NB4 (cell line): ENCODE measurements around the gene MTERF1.
"Not testable (repeated sequence)": the region's sequence is repeated elsewhere in the genome, so short reads cannot be mapped to it uniquely, and the experiment has no call there.

Experiments
- DNase-seq: peaks from one replicate; pipeline ENCODE4 v3.0.0; 2010; ENCODE audit warnings: low read depth
- H3K4me3 ChIP-seq: one replicate; pipeline ENCODE4 v1.5.1; 2011; ENCODE audit warnings: mild to moderate bottlenecking, low read depth, low read length, moderate library complexity
- CTCF ChIP-seq: IDR thresholded peaks from one replicate; pipeline ENCODE4 v1.5.1; 2012; ENCODE audit warnings: low read depth, low read length
- MAX ChIP-seq: IDR thresholded peaks from 2 replicates; pipeline ENCODE4 v1.6.1; 2011; ENCODE audit warnings: low read depth, low read length
- MYC ChIP-seq: IDR thresholded peaks from 2 replicates; pipeline ENCODE4 v1.6.1; 2011; ENCODE audit warnings: low read depth, low read length
- POLR2A ChIP-seq: IDR thresholded peaks from 2 replicates; pipeline ENCODE4 v1.6.1; 2011; ENCODE audit warnings: mild to moderate bottlenecking; ENCODE audit not compliant: insufficient read length; ENCODE audit errors: extremely low read depth

MTERF1 gene

GRCh38 chr7:91872069-91872468 lies 8.4 kb downstream of the MTERF1 start:
- no peak overlapping the region for H3K4me3 ChIP-seq
- TF ChIP-seq MYC = no peak
- TF ChIP-seq MAX = no peak
- no peak for TF ChIP-seq POLR2A
- TF ChIP-seq CTCF = no peak
- no peak for DNase-seq

GRCh38 chr7:91869661-91870060 lies 10.8 kb downstream of the MTERF1 start:
- H3K4me3 ChIP-seq = no peak overlapping the region
- TF ChIP-seq MAX (no peak), MYC (no peak), POLR2A (no peak), CTCF (no peak)
- DNase-seq = no peak

GRCh38 chr7:91866599-91867148 lies 13.8 kb downstream of the MTERF1 start:
- TF ChIP-seq POLR2A = no peak
- no peak for TF ChIP-seq MYC
- no peak for TF ChIP-seq CTCF
- TF ChIP-seq MAX = no peak
- no peak for DNase-seq
- no peak overlapping the region for H3K4me3 ChIP-seq

- DNase-seq = no peak
- H3K4me3 ChIP-seq = no peak overlapping the region
- no peak for TF ChIP-seq CTCF
- TF ChIP-seq MAX = no peak
- TF ChIP-seq POLR2A = no peak
- no peak for TF ChIP-seq MYC
Observed at GRCh38 chr7:91865511-91865910, 15.0 kb downstream of the MTERF1 start.

GRCh38 chr7:91864604-91865003 lies 15.9 kb downstream of the MTERF1 start:
- not testable (repeated sequence) for DNase-seq, H3K4me3 ChIP-seq

- no peak for TF ChIP-seq MAX
- no peak for TF ChIP-seq CTCF
- TF ChIP-seq MYC = no peak
- TF ChIP-seq POLR2A = no peak
- H3K4me3 ChIP-seq = no peak overlapping the region
- DNase-seq = no peak
Observed at GRCh38 chr7:91864070-91864469, 16.4 kb downstream of the MTERF1 start.
